Prostate gland (tissue), 2 donors: ENCODE data around the gene MMP25.

ENCODE experiments used
- CTCF ChIP-seq, 4 experiments: fragments of 200-600 bp in 2 of 4; fragments of 450-650 bp in 2 of 4; sonication (generic) in 2 of 4; IDR thresholded peaks; 1 replicate in 3 of 4; 2 replicates in 1 of 4; pipeline ENCODE4 v1.5.1; 2016 to 2019; ENCODE audit warnings: antibody characterized with exemption in 4 of 4, mild to moderate bottlenecking in 2 of 4, moderate library complexity in 2 of 4
- POLR2A ChIP-seq: fragments of 450-650 bp; IDR thresholded peaks from one replicate; pipeline ENCODE4 v1.6.1; 2016; ENCODE audit warnings: antibody characterized with exemption, mild to moderate bottlenecking
- POLR2AphosphoS5 ChIP-seq: sonication (generic); formaldehyde crosslinking; IDR thresholded peaks from one replicate; pipeline ENCODE4 v1.6.1; 2017; ENCODE audit warnings: antibody characterized with exemption

DNA sequence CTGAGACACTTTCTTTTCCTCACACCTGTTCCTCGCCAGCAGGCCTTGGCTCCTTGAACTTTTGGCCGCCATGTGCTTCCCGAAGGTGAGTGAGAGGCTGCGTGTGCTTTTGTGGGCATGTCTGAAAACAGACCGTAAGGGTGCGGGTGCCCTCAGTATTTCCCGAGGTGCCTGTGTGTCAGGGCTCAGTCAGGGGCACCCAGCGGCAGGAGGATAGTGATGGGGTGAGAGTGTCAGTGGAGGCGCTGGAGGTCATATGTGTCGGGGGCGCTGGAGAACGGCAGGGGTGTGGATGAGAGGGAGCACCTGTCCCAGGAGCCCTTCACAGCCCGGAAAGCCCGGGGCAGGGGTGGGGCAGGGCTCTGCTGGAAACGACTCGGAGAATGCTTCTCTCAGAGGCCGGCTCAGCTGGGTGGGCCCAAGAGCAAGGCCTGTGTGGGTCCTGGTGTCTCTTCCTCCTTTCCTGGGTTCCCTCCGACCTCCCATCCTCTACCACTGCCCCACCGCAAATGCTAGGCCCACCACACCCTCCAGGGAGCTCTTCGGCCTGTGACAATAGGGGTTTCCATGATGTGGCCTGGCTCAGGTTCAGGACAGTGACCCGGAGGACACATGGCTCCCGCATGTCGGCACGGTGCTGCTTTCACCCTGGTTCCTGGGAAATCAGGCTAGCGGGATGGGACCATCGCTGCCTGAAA lies 19.5 kb downstream of the MMP25 start:
- TF ChIP-seq CTCF (IDR thresholded peaks at IDR 0.05) (no peak), POLR2A (no peak), POLR2AphosphoS5 (no peak)
